GM18951 (cell line): ENCODE data around the gene PPFIA4.

ENCODE experiments used
- POLR2A ChIP-seq: IDR thresholded peaks from 4 replicates; pipeline ENCODE4 v1.6.1; 2011; ENCODE audit warnings: mild to moderate bottlenecking; ENCODE audit not compliant: insufficient read length, insufficient read depth; ENCODE audit errors: extremely low read depth
- in situ Hi-C: fragments of 300-500 bp; cut with MboI; formaldehyde crosslinking; loops from one replicate; pipeline ENCODE4 v1.12.0; 2022; ENCODE audit warnings: low sequenced_read_pairs, mixed read lengths, inconsistent platforms; ENCODE audit not compliant: unreplicated experiment

PPFIA4 gene

GRCh38 chr1:203049576-203050180 is 23.4 kb downstream of the PPFIA4 start:
- TF ChIP-seq POLR2A, result no peak
- in situ Hi-C loops, result no loop called here

- in situ Hi-C loops, result no loop called here
- no peak for TF ChIP-seq POLR2A
Measured at GRCh38 chr1:203050826-203051225, 24.5 kb downstream of the PPFIA4 start.

- in situ Hi-C loops, result no loop called here
- TF ChIP-seq POLR2A, result no peak
Measured at GRCh38 chr1:203051841-203052324, 25.6 kb downstream of the PPFIA4 start.

- TF ChIP-seq POLR2A, result no peak
- in situ Hi-C loops, result no loop called here
Measured at GRCh38 chr1:203052601-203053000, 26.3 kb downstream of the PPFIA4 start.

GRCh38 chr1:203054184-203054583 is 27.9 kb downstream of the PPFIA4 start:
- in situ Hi-C loops, result no loop called here
- no peak for TF ChIP-seq POLR2A

- no peak for TF ChIP-seq POLR2A
- in situ Hi-C loops, result no loop called here
Measured at GRCh38 chr1:203054642-203055041, 28.4 kb downstream of the PPFIA4 start.

GRCh38 chr1:203055161-203055799 is 29.0 kb downstream of the PPFIA4 start:
- no peak for TF ChIP-seq POLR2A
- in situ Hi-C loops, result no loop called here

- TF ChIP-seq POLR2A, result no peak
- in situ Hi-C loops, result no loop called here
Measured at GRCh38 chr1:203056012-203056411, 29.7 kb downstream of the PPFIA4 start.

- in situ Hi-C loops, result no loop called here
Measured at GRCh38 chr1:203056516-203056915, 30.2 kb downstream of the PPFIA4 start.

GRCh38 chr1:203057911-203058675 is 31.8 kb downstream of the PPFIA4 start:
- in situ Hi-C loops, result no loop called here
- no peak for TF ChIP-seq POLR2A

More at GRCh38 chr1:203056516-203056915, 30.2 kb downstream of the PPFIA4 start:
- no peak for TF ChIP-seq POLR2A

GRCh38 chr1:203058676-203058935 is 32.3 kb downstream of the PPFIA4 start:
- in situ Hi-C loops, result no loop called here
- no peak for TF ChIP-seq POLR2A

- in situ Hi-C loops, result no loop called here
- no peak for TF ChIP-seq POLR2A
Measured at GRCh38 chr1:203059485-203059884, 33.2 kb downstream of the PPFIA4 start.

GRCh38 chr1:203060115-203060514 is 33.8 kb downstream of the PPFIA4 start:
- in situ Hi-C loops, result no loop called here
- TF ChIP-seq POLR2A, result no peak

- in situ Hi-C loops, result no loop called here
Measured at GRCh38 chr1:203063287-203063686, 37.0 kb downstream of the PPFIA4 start.

More at GRCh38 chr1:203063287-203063686, 37.0 kb downstream of the PPFIA4 start:
- no peak for TF ChIP-seq POLR2A
